ENCODE measurements around the gene ZNF75A.
"Not testable (repeated sequence)": the region's sequence is repeated elsewhere in the genome, so short reads cannot be mapped to it uniquely, and the experiment has no call there.

DNA sequence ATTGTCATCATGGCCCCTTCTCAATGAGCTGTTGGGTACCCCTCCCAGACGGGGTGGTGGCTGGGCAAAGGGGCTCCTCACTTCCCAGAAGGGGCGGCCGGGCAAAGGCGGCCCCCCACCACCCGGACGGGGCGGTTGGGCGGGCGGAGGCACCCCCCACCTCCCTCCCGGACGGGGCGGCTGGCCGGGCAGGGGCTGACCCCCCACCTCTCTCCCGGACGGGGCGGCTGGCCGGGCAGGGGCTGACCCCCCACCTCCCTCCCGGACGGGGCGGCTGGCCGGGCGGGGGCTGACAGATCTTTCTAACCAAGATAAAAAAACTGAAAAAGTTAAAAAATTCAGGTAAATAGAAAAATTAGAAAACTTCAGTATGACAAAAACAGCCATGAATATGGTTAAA lies 34.0 kb upstream of the ZNF75A start:
- not testable (repeated sequence) for TF ChIP-seq POLR2A (IDR thresholded peaks at IDR 0.05)
- TF ChIP-seq, protein P1, sequence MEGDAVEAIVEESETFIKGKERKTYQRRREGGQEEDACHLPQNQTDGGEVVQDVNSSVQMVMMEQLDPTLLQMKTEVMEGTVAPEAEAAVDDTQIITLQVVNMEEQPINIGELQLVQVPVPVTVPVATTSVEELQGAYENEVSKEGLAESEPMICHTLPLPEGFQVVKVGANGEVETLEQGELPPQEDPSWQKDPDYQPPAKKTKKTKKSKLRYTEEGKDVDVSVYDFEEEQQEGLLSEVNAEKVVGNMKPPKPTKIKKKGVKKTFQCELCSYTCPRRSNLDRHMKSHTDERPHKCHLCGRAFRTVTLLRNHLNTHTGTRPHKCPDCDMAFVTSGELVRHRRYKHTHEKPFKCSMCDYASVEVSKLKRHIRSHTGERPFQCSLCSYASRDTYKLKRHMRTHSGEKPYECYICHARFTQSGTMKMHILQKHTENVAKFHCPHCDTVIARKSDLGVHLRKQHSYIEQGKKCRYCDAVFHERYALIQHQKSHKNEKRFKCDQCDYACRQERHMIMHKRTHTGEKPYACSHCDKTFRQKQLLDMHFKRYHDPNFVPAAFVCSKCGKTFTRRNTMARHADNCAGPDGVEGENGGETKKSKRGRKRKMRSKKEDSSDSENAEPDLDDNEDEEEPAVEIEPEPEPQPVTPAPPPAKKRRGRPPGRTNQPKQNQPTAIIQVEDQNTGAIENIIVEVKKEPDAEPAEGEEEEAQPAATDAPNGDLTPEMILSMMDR (IDR thresholded peaks at IDR 0.05) = not testable (repeated sequence)

All from stomach (tissue), 4 donors.